Activated B cell treated with CpG ODN at 0.5 μM for 24 hours (primary cell): ENCODE measurements around the gene MGAT4D. TPM values are rescaled to one million over a fixed set of nuclear protein-coding genes. Genes with fewer than 3 reads are reported as not detected.
"Not testable (repeated sequence)": the region's sequence is repeated elsewhere in the genome, so short reads cannot be mapped to it uniquely, and the experiment has no call there.

Source experiments
- ATAC-seq: fragments of 200-7000 bp; cut with Tn5 transposase; one replicate; pipeline ENCODE4 v1.10.0; 2021; ENCODE audit warnings: low read depth, mild to moderate bottlenecking, moderate library complexity
- CTCF ChIA-PET: fragments of 350-600 bp; sonication (Branson Sonifier 250); formaldehyde crosslinking; loops from one replicate; lab custom pipeline; 2021; ENCODE audit warnings: antibody characterized with exemption; lab: Charles Lee
- POLR2A ChIA-PET: fragments of 350-600 bp; sonication (Branson Sonifier 250); formaldehyde crosslinking; loops from one replicate; lab custom pipeline; 2021; ENCODE audit warnings: antibody characterized with exemption; lab: Charles Lee
- DNase-seq: peaks from one replicate; pipeline ENCODE4 v3.0.0; 2022
- H3K27ac Mint-ChIP-seq: one replicate; pipeline ENCODE4 v1.8.0; 2020; ENCODE audit warnings: mixed read lengths
- H3K27me3 Mint-ChIP-seq: one replicate; pipeline ENCODE4 v1.8.0; 2021; ENCODE audit warnings: mixed read lengths
- H3K36me3 Mint-ChIP-seq: one replicate; pipeline ENCODE4 v1.8.0; 2021; ENCODE audit warnings: low read depth, mixed read lengths
- H3K4me1 Mint-ChIP-seq: one replicate; pipeline ENCODE4 v1.8.0; 2021; ENCODE audit warnings: mixed read lengths
- H3K4me3 Mint-ChIP-seq: one replicate; pipeline ENCODE4 v1.8.0; 2020; ENCODE audit warnings: mild to moderate bottlenecking, mixed read lengths
- H3K9me3 Mint-ChIP-seq: one replicate; pipeline ENCODE4 v1.8.0; 2020; ENCODE audit warnings: mixed read lengths
- CTCF ChIP-seq: fragments of 200-600 bp; IDR thresholded peaks from one replicate; pipeline ENCODE4 v1.8.0; 2022; ENCODE audit warnings: antibody characterized with exemption, mild to moderate bottlenecking
- intact Hi-C: fragments of 100-400 bp; cut with micrococcal nuclease; formaldehyde crosslinking; loops from one replicate; pipeline ENCODE4 v1.15.1; 2024
- total RNA-seq: library from RNA; stranded (reverse); gene quantifications from 2 replicates; pipeline ENCODE4 v1.2.3, GENCODE V29; 2022

MGAT4D gene
- total RNA-seq, 1 donor from 2014 or later, result not detected

- H3K4me1 Mint-ChIP-seq, result no peaks in the 10 kb centered on the region
- CTCF ChIA-PET, result no interaction called here
- no peaks in the 10 kb centered on the region for H3K36me3 Mint-ChIP-seq
- no peak overlapping the region for H3K27ac Mint-ChIP-seq
- no peak overlapping the region for H3K4me3 Mint-ChIP-seq
- peaks cover 5% of the 10 kb centered on the region for H3K9me3 Mint-ChIP-seq
- intact Hi-C loops, result no loop called here
- H3K27me3 Mint-ChIP-seq, result peaks cover 24% of the 10 kb centered on the region
- POLR2A ChIA-PET, result no interaction called here
- ATAC-seq, result no peak
- no peak for DNase-seq
- no peak for TF ChIP-seq CTCF
These were observed 49.9 kb downstream of the MGAT4D start for GRCh38 chr4:140448162-140448561.

- POLR2A ChIA-PET, H3K27ac Mint-ChIP-seq, H3K4me3 Mint-ChIP-seq, intact Hi-C loops, H3K36me3 Mint-ChIP-seq, H3K9me3 Mint-ChIP-seq, CTCF ChIA-PET, DNase-seq, H3K4me1 Mint-ChIP-seq, ATAC-seq: not testable (repeated sequence)
- H3K27me3 Mint-ChIP-seq, result peaks cover 16% of the 10 kb centered on the region
These were observed 53.7 kb downstream of the MGAT4D start for GRCh38 chr4:140444347-140444746.

DNA sequence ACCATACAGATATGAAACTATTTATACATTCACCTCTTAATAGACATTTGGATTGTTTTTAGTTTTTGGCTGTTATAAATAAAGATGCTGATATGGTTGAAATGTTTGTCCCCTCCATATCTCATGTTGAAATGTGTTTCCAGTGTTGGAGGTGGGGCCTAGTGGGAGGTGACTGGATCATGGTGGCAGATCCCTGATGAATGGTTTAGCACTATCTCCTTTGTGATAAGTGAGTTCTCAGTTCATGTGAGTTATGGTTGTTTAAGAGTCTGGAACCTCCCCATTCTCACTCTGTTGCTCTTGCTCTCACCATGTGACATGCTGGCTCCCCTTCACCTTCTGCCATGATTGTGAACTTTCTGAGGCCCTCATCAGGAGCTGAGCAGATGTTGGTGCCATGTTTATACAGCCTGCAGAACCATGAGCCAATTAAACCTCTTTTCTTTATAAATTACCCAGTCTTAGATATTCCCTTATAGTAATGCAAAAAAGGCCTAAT, 58.4 kb downstream of the MGAT4D start:
- intact Hi-C loops, result no loop called here
- Mint-ChIP-seq H3K27me3 (peaks cover 8% of the 10 kb centered on the region), H3K36me3 (no peaks in the 10 kb centered on the region), H3K4me3 (no peak overlapping the region), H3K4me1 (no peaks in the 10 kb centered on the region), H3K27ac (no peak overlapping the region), H3K9me3 (peaks cover 5% of the 10 kb centered on the region)
- ChIA-PET POLR2A (no interaction called here), CTCF (no interaction called here)
- DNase-seq (no peak), ATAC-seq (no peak)
- no peak for TF ChIP-seq CTCF

DNA sequence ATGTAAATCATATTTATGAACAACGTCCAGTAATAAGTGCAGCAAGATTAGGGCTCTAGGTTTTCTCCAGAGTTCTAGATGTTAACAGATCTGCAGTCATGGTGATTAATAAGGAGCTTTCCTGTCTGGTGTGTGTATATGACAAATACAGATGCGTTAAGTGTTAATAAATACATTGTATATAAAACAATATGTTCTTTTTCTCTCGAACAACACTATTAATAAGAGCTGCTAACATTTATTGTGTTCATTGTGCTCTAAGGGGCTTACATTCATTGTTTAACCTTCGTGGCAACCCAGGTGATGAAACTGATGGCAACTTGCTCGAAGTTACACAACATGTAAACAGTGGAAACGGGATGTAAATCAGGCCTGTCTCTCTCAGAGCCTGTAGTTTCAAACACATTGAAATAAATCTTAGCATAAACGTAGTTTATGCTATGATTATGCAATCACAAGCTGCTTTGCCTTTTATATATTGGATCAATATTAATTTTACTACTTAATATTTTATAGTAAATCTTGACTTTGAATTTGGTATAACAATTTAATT, 70.1 kb downstream of the MGAT4D start:
- Mint-ChIP-seq H3K36me3 (no peaks in the 10 kb centered on the region), H3K4me1 (peaks cover 12% of the 10 kb centered on the region), H3K27ac (no peak overlapping the region), H3K4me3 (peak overlapping the region; percentile 85), H3K27me3 (peaks cover 47% of the 10 kb centered on the region), H3K9me3 (no peaks in the 10 kb centered on the region)
- TF ChIP-seq CTCF, result no peak
- ATAC-seq (no peak), DNase-seq (no peak)
- CTCF ChIA-PET, result interaction anchor here (1.3 kb wide), 1 partner anchor 55 kb away, joined by 3 read pairs; the partner anchor contains the start of gene SCOC
- POLR2A ChIA-PET, result no interaction called here
- intact Hi-C loops, result loop anchor here (2.0 to 5.0 kb wide), 4 partner anchors 67 to 424 kb away; partner anchors contain the start of gene ELMOD2

GRCh38 chr4:140427106-140427918, 70.8 kb downstream of the MGAT4D start, which contains the start of gene CLGN:
Gene CLGN (minus strand): TSS chr4:140427648. CDS start chr4:140413078, 14,570 bp downstream.
- intact Hi-C loops, result loop anchor here (2.0 to 5.0 kb wide), 4 partner anchors 67 to 425 kb away; partner anchors contain the start of gene ELMOD2
- H3K27me3 Mint-ChIP-seq, result peaks cover 48% of the 10 kb centered on the region
- H3K36me3 Mint-ChIP-seq, result no peaks in the 10 kb centered on the region

More at GRCh38 chr4:140427106-140427918, 70.8 kb downstream of the MGAT4D start, which contains the start of gene CLGN:
- ATAC-seq (peak; percentile 91), DNase-seq (peak; percentile 58)
- peaks cover 12% of the 10 kb centered on the region for H3K4me1 Mint-ChIP-seq
- no peak within 1 kb of the TSS for H3K27ac Mint-ChIP-seq
- no peaks in the 10 kb centered on the region for H3K9me3 Mint-ChIP-seq
- H3K4me3 Mint-ChIP-seq, result peak within 1 kb of the TSS; percentile 85
- ChIA-PET POLR2A (no interaction called here), CTCF (interaction anchor here (1.3 to 1.7 kb wide), 3 partner anchors 54 to 423 kb away, joined by 3 to 9 read pairs (median 6); partner anchors contain the start of gene SCOC)
- no peak for TF ChIP-seq CTCF
